ENCODE measurements around the gene SDHD.

SDHD gene

GRCh38 chr11:112103446-112103845 lies 16.8 kb downstream of the SDHD start:
- DNase-seq (ENCODE audit: low spot score): no peak

- no peak for DNase-seq (ENCODE audit: low spot score)
These were observed 19.4 kb downstream of the SDHD start for GRCh38 chr11:112106070-112106469.

- peak; percentile 48 for DNase-seq (ENCODE audit: low spot score)
These were observed 27.1 kb downstream of the SDHD start for GRCh38 chr11:112113539-112114457.

- DNase-seq (ENCODE audit: low spot score): no peak
These were observed 27.8 kb downstream of the SDHD start for GRCh38 chr11:112114460-112114859.

GRCh38 chr11:112115386-112115785 lies 28.7 kb downstream of the SDHD start:
- no peak for DNase-seq (ENCODE audit: low spot score)

- DNase-seq (ENCODE audit: low spot score): no peak
These were observed 31.5 kb downstream of the SDHD start for GRCh38 chr11:112118176-112118575.

- no peak for DNase-seq (ENCODE audit: low spot score)
These were observed 35.4 kb downstream of the SDHD start for GRCh38 chr11:112121981-112122615.

GRCh38 chr11:112123129-112123528 lies 36.5 kb downstream of the SDHD start:
- no peak for DNase-seq (ENCODE audit: low spot score)

GRCh38 chr11:112127056-112127455 lies 40.4 kb downstream of the SDHD start:
- no peak for DNase-seq (ENCODE audit: low spot score)

GRCh38 chr11:112128483-112129121 lies 41.9 kb downstream of the SDHD start:
- DNase-seq (ENCODE audit: low spot score): no peak

- no peak for DNase-seq (ENCODE audit: low spot score)
These were observed 43.0 kb downstream of the SDHD start for GRCh38 chr11:112129656-112130055.

- no peak for DNase-seq (ENCODE audit: low spot score)
These were observed 46.1 kb downstream of the SDHD start for GRCh38 chr11:112132737-112133136.

- no peak for DNase-seq (ENCODE audit: low spot score)
These were observed 47.8 kb downstream of the SDHD start for GRCh38 chr11:112134473-112134872.

- no peak for DNase-seq (ENCODE audit: low spot score)
These were observed 56.9 kb downstream of the SDHD start for GRCh38 chr11:112143597-112143996.
